ENCODE data around the gene MBD3L1.

Gene MBD3L1

GRCh38 chr19:8815780-8816179 is 16.4 kb upstream of the MBD3L1 start:
- TF ChIP-seq TAF1 (IDR thresholded peaks at IDR 0.05; ENCODE audit: borderline replicate concordance, insufficient read depth, low read length) (no peak), REST (IDR thresholded peaks at IDR 0.05; ENCODE audit: insufficient read depth in 1 of 2, low read depth in 2 of 2, low read length in 2 of 2) (no peak), POLR2AphosphoS5 (IDR thresholded peaks at IDR 0.05; ENCODE audit: low read depth, low read length) (no peak), SIN3A (IDR thresholded peaks at IDR 0.05; ENCODE audit: borderline replicate concordance, insufficient read depth, low read length) (no peak), FOXP2 (optimal IDR thresholded peaks at IDR 0.05; ENCODE audit: borderline replicate concordance, extremely low read depth, extremely low read length, insufficient read depth) (no peak)

DNA sequence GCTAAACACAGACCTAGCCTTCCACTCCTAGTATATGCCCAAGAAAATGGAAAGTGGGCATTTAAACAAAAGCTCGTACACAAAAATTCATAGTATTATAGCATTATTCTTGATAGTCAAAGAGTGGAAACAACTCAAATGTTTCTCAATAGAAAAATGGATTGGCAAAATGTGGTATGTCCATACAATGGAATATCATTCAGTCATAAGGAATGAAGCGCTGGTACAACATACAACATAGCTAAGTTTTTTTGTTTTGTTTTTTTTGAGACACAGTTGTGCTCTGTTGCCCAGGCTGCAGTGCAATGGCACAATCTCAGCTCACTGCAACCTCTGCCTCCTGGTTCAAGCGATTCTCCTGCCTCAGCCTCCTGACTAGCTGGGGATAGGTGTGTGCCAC is 11.9 kb upstream of the MBD3L1 start:
- no peak for TF ChIP-seq SIN3A (IDR thresholded peaks at IDR 0.05; ENCODE audit: borderline replicate concordance, insufficient read depth, low read length)
- no peak for TF ChIP-seq POLR2AphosphoS5 (IDR thresholded peaks at IDR 0.05; ENCODE audit: low read depth, low read length)
- TF ChIP-seq TAF1 (IDR thresholded peaks at IDR 0.05; ENCODE audit: borderline replicate concordance, insufficient read depth, low read length): no peak
- TF ChIP-seq REST (IDR thresholded peaks at IDR 0.05; ENCODE audit: insufficient read depth in 1 of 2, low read depth in 2 of 2, low read length in 2 of 2): no peak
- no peak for TF ChIP-seq FOXP2 (optimal IDR thresholded peaks at IDR 0.05; ENCODE audit: borderline replicate concordance, extremely low read depth, extremely low read length, insufficient read depth)

- TF ChIP-seq SIN3A (IDR thresholded peaks at IDR 0.05; ENCODE audit: borderline replicate concordance, insufficient read depth, low read length) (no peak), REST (IDR thresholded peaks at IDR 0.05; ENCODE audit: insufficient read depth in 1 of 2, low read depth in 2 of 2, low read length in 2 of 2) (no peak), POLR2AphosphoS5 (IDR thresholded peaks at IDR 0.05; ENCODE audit: low read depth, low read length) (no peak), FOXP2 (optimal IDR thresholded peaks at IDR 0.05; ENCODE audit: borderline replicate concordance, extremely low read depth, extremely low read length, insufficient read depth) (no peak), TAF1 (IDR thresholded peaks at IDR 0.05; ENCODE audit: borderline replicate concordance, insufficient read depth, low read length) (no peak)
Observed at GRCh38 chr19:8821748-8822241, 10.4 kb upstream of the MBD3L1 start.

- no peak for TF ChIP-seq SIN3A (IDR thresholded peaks at IDR 0.05; ENCODE audit: borderline replicate concordance, insufficient read depth, low read length)
- TF ChIP-seq REST (IDR thresholded peaks at IDR 0.05; ENCODE audit: insufficient read depth in 1 of 2, low read depth in 2 of 2, low read length in 2 of 2): no peak
- no peak for TF ChIP-seq POLR2AphosphoS5 (IDR thresholded peaks at IDR 0.05; ENCODE audit: low read depth, low read length)
- TF ChIP-seq FOXP2 (optimal IDR thresholded peaks at IDR 0.05; ENCODE audit: borderline replicate concordance, extremely low read depth, extremely low read length, insufficient read depth): no peak
- no peak for TF ChIP-seq TAF1 (IDR thresholded peaks at IDR 0.05; ENCODE audit: borderline replicate concordance, insufficient read depth, low read length)
Observed at GRCh38 chr19:8826371-8826770, 5.8 kb upstream of the MBD3L1 start.

DNA sequence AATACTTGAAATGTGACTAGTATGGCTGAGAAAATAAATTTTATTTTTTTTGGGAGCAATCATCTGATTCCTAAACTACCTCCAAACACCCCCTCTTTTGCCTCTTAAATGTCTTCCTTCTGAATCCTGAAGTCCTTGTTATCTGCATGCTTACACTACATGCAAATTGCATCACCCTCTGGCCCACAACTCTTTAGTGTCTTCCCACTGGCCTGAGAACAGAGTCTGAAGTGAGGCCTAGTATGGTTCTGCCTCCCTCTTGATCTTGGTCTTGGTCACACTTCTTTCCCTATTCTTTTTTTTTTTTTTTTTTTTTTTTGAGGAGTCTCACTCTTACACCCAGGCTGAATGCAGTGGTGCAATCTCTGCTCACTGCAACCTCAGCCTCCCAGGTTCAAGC is 4.9 kb upstream of the MBD3L1 start:
- TF ChIP-seq REST (IDR thresholded peaks at IDR 0.05; ENCODE audit: insufficient read depth in 1 of 2, low read depth in 2 of 2, low read length in 2 of 2) (no peak), FOXP2 (optimal IDR thresholded peaks at IDR 0.05; ENCODE audit: borderline replicate concordance, extremely low read depth, extremely low read length, insufficient read depth) (no peak), SIN3A (IDR thresholded peaks at IDR 0.05; ENCODE audit: borderline replicate concordance, insufficient read depth, low read length) (no peak), POLR2AphosphoS5 (IDR thresholded peaks at IDR 0.05; ENCODE audit: low read depth, low read length) (no peak), TAF1 (IDR thresholded peaks at IDR 0.05; ENCODE audit: borderline replicate concordance, insufficient read depth, low read length) (no peak)
